Endothelial cell (in vitro differentiated cells): ENCODE results near the gene CHRNA5. TPM values are rescaled to one million over a fixed set of nuclear protein-coding genes. Genes with fewer than 3 reads are reported as not detected.

Source experiments
- DNase-seq: peaks from one replicate; pipeline ENCODE4 v3.0.0; 2021; ENCODE audit warnings: low spot score
- H3K27ac Mint-ChIP-seq: one replicate; pipeline ENCODE4 v1.8.0; 2021; ENCODE audit warnings: mixed read lengths, inconsistent platforms; ENCODE audit not compliant: unreplicated experiment
- H3K27me3 Mint-ChIP-seq: one replicate; pipeline ENCODE4 v1.8.0; 2021; ENCODE audit warnings: mild to moderate bottlenecking, moderate library complexity, mixed read lengths, inconsistent platforms; ENCODE audit not compliant: unreplicated experiment
- H3K36me3 Mint-ChIP-seq: one replicate; pipeline ENCODE4 v1.8.0; 2021; ENCODE audit warnings: mild to moderate bottlenecking, low read depth, mixed read lengths, inconsistent platforms; ENCODE audit not compliant: unreplicated experiment
- H3K4me1 Mint-ChIP-seq: one replicate; pipeline ENCODE4 v1.8.0; 2021; ENCODE audit warnings: mild to moderate bottlenecking, mixed read lengths, inconsistent platforms; ENCODE audit not compliant: unreplicated experiment
- H3K4me3 Mint-ChIP-seq: one replicate; pipeline ENCODE4 v1.8.0; 2021; ENCODE audit warnings: mild to moderate bottlenecking, mixed read lengths, inconsistent platforms; ENCODE audit not compliant: unreplicated experiment
- H3K9me3 Mint-ChIP-seq: one replicate; pipeline ENCODE4 v1.8.0; 2021; ENCODE audit warnings: mixed read lengths, inconsistent platforms; ENCODE audit not compliant: unreplicated experiment
- total RNA-seq: library from RNA; stranded (reverse); fragmentation: NEBNext Ultra II Directional; extraction: Animal tissue kit (Norgen Biotek cat#: 25700); gene quantifications from one replicate; pipeline ENCODE4 v1.2.1, GENCODE V29; 2021; ENCODE audit not compliant: unreplicated experiment
- TF ChIP-seq, protein P1 (sequence below): fragments of 200-600 bp; sonication (generic); IDR thresholded peaks from one replicate; pipeline ENCODE4 v1.5.0; 2021; ENCODE audit warnings: antibody characterized with exemption; ENCODE audit not compliant: unreplicated experiment

CHRNA5 gene
- total RNA-seq, 1 donor from 2014 or later, result 22.7 TPM

DNA sequence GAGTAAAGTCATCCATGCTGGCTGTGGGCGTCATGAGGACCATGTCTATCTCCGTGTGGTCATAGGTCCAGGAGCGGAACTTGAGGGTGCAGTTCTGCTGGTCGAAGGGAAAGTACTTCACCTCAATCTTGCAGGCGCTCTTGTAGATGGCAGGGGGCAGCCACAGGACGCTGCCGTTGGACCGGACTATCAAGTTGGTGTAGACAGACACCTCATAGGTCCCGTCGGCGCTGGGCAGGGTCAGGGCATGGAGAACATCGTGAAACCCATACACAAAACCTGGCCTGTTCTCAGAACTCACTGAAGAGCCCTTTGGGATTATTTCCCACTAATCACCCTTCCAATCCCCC lies 64.4 kb downstream of the CHRNA5 start:
- Mint-ChIP-seq H3K4me1 (peaks cover 5% of the 10 kb centered on the region), H3K9me3 (no peaks in the 10 kb centered on the region), H3K4me3 (no peak overlapping the region), H3K36me3 (no peaks in the 10 kb centered on the region), H3K27me3 (peaks cover 4% of the 10 kb centered on the region), H3K27ac (no peak overlapping the region)
- no peak for DNase-seq
- TF ChIP-seq, protein P1, sequence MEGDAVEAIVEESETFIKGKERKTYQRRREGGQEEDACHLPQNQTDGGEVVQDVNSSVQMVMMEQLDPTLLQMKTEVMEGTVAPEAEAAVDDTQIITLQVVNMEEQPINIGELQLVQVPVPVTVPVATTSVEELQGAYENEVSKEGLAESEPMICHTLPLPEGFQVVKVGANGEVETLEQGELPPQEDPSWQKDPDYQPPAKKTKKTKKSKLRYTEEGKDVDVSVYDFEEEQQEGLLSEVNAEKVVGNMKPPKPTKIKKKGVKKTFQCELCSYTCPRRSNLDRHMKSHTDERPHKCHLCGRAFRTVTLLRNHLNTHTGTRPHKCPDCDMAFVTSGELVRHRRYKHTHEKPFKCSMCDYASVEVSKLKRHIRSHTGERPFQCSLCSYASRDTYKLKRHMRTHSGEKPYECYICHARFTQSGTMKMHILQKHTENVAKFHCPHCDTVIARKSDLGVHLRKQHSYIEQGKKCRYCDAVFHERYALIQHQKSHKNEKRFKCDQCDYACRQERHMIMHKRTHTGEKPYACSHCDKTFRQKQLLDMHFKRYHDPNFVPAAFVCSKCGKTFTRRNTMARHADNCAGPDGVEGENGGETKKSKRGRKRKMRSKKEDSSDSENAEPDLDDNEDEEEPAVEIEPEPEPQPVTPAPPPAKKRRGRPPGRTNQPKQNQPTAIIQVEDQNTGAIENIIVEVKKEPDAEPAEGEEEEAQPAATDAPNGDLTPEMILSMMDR, result no peak

DNA sequence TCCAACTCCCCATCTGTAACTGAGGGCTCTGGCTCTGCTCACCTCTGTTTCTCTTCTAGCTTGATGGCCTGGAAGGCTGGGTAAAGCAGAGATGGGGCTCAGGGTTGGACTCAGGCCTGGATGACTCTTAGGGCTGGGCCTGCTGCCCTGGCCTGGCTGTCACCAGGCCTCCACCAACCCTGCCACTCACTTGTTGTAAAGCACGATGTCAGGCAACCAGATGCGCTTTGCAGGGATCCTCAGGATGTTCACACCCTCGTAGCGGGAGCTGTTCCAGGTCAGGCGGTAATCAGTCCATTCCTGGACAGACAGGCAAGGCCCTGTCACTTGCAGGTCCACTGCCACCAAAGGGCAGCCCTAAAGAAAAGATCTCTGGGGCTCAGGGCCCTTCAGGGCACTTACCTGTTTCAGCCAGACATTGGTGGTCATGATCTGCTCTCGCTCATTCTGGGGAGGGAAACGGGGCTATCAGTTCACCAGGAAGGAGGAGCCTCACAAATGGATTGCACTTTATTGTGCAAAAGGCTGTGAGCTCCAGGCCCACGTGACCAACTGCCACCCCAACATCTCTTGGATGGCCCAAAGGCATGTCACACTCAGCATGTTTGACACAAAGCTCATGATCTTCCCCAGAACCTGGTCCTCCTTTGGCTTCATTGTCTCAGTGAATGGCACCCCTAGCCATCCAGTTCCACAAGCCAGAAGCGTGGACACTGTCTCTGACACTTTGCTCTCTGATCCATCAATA lies 65.7 kb downstream of the CHRNA5 start:
- no peak for DNase-seq
- Mint-ChIP-seq H3K4me3 (no peak overlapping the region), H3K9me3 (no peaks in the 10 kb centered on the region), H3K4me1 (no peaks in the 10 kb centered on the region), H3K27me3 (peaks cover 6% of the 10 kb centered on the region), H3K36me3 (no peaks in the 10 kb centered on the region), H3K27ac (no peak overlapping the region)
- TF ChIP-seq, protein P1, result no peak

DNA sequence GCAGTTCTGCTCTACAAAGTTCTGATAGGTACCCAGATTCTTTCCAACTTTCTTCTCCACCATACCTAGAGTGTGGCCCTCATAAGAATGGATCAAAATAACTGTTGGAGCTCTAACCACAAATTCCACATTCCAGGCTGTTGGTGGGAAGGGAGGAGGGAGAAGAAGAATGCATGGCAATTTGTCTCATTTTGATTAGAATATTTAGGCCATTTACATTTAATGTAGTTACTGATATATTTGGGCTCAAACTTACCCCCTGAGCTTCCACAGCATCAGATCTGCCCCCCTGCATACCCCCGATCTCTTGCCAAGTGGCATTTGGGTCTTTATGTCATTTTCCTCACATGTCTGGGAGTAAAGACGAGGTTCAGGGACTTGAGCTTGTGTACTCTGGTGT lies 68.0 kb downstream of the CHRNA5 start:
- Mint-ChIP-seq H3K27me3 (peaks cover 6% of the 10 kb centered on the region), H3K36me3 (no peaks in the 10 kb centered on the region), H3K9me3 (no peaks in the 10 kb centered on the region), H3K27ac (no peak overlapping the region), H3K4me1 (no peaks in the 10 kb centered on the region), H3K4me3 (no peak overlapping the region)
- TF ChIP-seq, protein P1, result no peak
- no peak for DNase-seq

DNA sequence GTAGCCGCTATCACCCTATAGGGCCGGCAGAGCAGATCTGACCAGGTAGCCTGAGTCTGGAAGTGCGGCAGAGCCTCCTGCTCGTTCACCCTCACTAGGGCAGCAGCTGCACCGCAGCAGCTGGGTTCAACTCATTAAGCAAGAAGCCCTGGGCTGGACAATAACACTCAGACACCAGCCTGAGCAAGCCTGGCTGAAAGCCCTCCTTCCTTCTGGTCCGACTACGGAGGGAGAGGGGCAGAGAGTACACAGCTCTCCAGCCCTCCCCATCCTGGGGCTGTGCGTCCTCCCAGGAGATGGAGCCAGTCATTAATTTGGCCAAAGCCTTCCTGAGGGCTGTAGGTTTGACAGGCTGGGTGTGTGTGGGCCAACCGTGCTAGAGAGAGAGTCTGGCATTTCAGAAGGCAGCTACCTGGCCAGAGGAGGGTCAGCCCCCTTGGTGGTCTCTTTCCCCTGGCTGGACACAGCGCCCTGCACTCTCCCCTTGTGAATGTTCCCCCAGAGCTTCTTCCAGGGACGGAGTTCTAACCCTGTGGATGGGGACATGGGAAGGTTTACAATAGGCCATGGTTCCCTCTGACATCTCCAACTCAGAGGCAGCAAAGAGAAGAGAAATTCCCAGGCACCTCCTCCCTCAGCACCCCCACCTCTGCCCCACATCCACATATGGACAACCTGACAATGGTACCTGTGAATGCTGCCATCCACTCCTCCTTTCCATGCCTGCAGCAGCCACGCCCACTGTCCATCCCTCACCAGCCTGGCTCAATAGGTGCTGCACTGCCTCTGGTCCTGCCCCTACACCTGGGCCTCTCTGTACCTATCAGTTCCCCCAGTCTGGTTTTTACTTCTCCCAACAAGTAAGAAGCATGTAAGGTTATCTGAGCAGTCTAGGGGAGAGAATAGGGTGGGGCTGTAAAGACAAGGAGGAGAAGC lies 69.2 kb downstream of the CHRNA5 start:
- H3K36me3 Mint-ChIP-seq, result no peaks in the 10 kb centered on the region
- H3K4me1 Mint-ChIP-seq, result no peaks in the 10 kb centered on the region
- no peaks in the 10 kb centered on the region for H3K9me3 Mint-ChIP-seq
- H3K27ac Mint-ChIP-seq, result no peak overlapping the region
- no peak for DNase-seq
- TF ChIP-seq, protein P1, result no peak
- H3K4me3 Mint-ChIP-seq, result no peak overlapping the region
- peaks cover 6% of the 10 kb centered on the region for H3K27me3 Mint-ChIP-seq

DNA sequence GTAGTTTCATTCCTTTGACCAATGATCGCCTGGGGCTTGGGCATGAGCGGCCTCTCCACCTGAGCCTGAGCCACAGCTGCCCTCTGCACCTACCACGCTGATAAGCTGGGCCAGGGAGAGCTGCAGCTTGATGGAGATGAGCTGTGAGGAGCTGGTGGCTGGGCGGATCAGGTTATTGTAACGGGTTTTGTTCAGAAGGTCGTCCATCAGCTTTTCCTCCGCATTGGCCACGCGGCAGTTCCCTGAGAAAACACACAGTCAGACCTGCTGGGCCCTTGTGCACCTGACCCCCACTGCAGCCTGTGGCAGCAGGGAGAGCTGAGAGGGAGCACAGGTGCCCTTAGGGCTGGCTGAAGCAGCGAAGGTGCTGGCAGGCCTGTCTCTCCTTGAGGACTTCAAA lies 70.0 kb downstream of the CHRNA5 start:
- Mint-ChIP-seq H3K4me3 (no peak overlapping the region), H3K9me3 (no peaks in the 10 kb centered on the region), H3K36me3 (no peaks in the 10 kb centered on the region), H3K27ac (no peak overlapping the region), H3K27me3 (peaks cover 6% of the 10 kb centered on the region), H3K4me1 (no peaks in the 10 kb centered on the region)
- DNase-seq, result no peak
- TF ChIP-seq, protein P1, result no peak
